ENCODE results near the gene C4BPB. TPM values are rescaled to one million over a fixed set of nuclear protein-coding genes. Genes with fewer than 3 reads are reported as not detected.
A peak's percentile ranks its signal among the peaks of the same experiment; 100 is the strongest.
"Not testable (repeated sequence)": the region's sequence is repeated elsewhere in the genome, so short reads cannot be mapped to it uniquely, and the experiment has no call there.

The C4BPB gene, protein sequence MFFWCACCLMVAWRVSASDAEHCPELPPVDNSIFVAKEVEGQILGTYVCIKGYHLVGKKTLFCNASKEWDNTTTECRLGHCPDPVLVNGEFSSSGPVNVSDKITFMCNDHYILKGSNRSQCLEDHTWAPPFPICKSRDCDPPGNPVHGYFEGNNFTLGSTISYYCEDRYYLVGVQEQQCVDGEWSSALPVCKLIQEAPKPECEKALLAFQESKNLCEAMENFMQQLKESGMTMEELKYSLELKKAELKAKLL
- 1 to 10 TPM; 2.6 to 7.4 TPM for total RNA-seq

DNA sequence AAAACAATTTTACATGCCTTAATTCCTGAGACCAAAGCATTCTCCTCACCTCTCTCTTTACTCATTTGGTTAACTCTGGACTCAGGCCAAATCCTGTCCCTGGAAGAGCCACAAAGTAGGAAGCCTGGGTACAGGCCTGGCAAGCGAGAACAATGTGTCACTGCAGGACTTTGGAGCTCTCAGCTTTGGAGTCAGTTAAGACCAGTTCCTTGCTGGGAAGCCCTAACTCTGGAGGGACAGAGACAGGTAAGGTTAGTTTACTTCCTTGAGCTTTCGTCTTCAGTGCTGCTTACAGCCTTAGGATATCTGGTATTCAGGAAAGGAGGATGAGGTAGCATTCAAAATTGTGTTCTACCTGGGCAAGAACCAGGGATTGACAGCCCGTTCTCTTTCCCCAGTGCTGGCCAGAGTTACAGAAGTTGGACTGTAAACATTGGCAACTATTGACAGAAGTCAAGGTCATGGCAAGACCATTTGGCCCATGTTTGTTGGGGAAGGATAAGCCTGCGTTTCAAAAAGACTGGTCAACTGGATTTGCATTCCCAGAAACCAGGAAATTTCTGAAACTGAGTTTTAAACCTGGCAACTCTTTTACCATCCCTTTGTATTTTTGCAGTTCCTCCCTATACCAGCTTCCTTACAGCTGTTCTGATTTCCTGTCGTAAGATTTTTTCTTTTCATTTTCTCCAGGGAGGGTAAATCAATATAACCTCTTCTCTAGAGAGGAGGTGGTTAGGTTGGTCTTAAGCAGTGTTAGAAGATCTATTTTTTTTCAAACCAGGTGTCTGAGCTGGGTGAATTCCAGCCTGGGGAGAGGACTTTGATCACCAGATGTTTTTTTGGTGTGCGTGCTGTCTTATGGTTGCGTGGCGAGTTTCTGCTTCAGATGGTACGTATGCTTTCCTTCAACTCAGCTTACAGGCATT, at the start of gene C4BPB:
Gene C4BPB, plus strand, starts transcription at position 160 of the 926 bp plus-strand sequence. Its CDS starts 672 bp downstream, at position 832.
- DNase-seq (peak in 1 of 2 donors; percentile 23), ATAC-seq (replicated peaks in 1 of 2) (peak; percentile 51 to 71)
- Mint-ChIP-seq H3K27ac (peak within 1 kb of the TSS; percentile 64), H3K36me3 (ENCODE audit: insufficient read depth in 2 of 2) (no peaks in the 10 kb centered on the region), H3K4me3 (peak within 1 kb of the TSS; percentile 60 to 71), H3K4me1 (ENCODE audit: low read depth) (peaks cover 42% of the 10 kb centered on the region), H3K9me3 (no peaks in the 10 kb centered on the region), H3K27me3 (ENCODE audit: low read depth) (no peaks in the 10 kb centered on the region)

DNA sequence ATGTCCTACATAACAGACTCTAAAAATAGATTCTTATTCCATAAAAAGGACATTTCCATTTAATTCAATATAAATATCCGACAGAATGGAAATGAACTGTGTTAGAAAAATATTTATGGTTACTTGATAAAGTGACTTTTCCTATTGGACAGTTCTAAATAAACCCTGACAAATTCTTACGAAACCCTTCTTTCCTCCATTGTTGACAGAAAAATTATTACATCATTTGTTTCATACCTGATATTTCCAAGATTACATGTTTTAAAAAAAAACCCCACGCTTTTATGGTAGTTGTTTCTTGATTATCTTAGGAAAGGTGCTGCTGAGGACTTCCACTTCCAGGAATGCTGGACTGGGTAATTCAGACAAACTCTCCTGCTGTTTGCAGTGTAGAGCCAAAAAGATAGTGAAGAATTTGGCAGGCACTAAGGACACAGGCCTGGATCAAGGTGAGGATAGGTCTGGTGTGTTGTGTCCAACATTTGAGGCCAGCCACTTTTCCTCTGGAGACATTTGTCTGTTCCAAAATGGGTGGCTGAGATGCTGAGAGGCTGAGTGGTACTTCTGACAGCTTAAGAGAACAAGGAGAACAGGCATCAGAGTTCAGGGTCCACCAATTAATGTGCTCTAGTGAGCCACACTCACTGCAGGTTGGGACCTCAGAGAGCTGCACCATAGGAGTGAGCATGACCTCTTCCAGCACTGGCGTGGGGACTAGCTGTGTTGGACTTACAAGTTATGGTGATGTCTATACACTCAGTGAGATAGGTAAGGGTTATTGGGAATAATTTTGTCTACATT, 49.1 kb upstream of the C4BPB start:
- peaks cover 10% of the 10 kb centered on the region for H3K27me3 Mint-ChIP-seq (ENCODE audit: low read depth)
- no peak overlapping the region for H3K27ac Mint-ChIP-seq
- H3K4me3 Mint-ChIP-seq: no peak overlapping the region
- no peaks in the 10 kb centered on the region for H3K36me3 Mint-ChIP-seq (ENCODE audit: insufficient read depth in 2 of 2)
- ATAC-seq (replicated peaks in 1 of 2) (no peak), DNase-seq (no peak)
- no peaks in the 10 kb centered on the region for H3K9me3 Mint-ChIP-seq
- peaks cover 20% of the 10 kb centered on the region for H3K4me1 Mint-ChIP-seq (ENCODE audit: low read depth)

DNA sequence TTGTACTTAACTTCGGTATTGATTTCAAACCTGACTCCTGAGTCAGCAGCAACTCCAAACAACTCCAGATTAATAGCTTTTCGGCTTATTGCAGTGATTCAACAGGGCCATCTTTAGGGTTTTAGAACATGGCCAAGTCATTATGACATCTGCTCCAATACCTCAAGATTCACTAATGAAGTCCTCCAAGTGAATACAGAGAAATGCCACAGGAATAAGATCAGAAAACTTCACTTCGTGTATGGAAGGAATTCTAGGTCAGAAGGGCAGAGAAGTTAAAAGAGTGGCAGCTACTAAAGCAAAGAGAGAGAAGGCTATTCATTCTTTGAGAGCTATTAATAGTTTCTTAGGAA, 48.5 kb upstream of the C4BPB start:
- DNase-seq: no peak
- H3K27me3 Mint-ChIP-seq (ENCODE audit: low read depth): peaks cover 6% of the 10 kb centered on the region
- H3K36me3 Mint-ChIP-seq (ENCODE audit: insufficient read depth in 2 of 2): peaks cover 0 to 4% of the 10 kb centered on the region in 2 donors
- H3K4me1 Mint-ChIP-seq (ENCODE audit: low read depth): peaks cover 26% of the 10 kb centered on the region
- no peaks in the 10 kb centered on the region for H3K9me3 Mint-ChIP-seq
- H3K27ac Mint-ChIP-seq: no peak overlapping the region
- no peak for ATAC-seq (replicated peaks in 1 of 2)
- no peak overlapping the region for H3K4me3 Mint-ChIP-seq

DNA sequence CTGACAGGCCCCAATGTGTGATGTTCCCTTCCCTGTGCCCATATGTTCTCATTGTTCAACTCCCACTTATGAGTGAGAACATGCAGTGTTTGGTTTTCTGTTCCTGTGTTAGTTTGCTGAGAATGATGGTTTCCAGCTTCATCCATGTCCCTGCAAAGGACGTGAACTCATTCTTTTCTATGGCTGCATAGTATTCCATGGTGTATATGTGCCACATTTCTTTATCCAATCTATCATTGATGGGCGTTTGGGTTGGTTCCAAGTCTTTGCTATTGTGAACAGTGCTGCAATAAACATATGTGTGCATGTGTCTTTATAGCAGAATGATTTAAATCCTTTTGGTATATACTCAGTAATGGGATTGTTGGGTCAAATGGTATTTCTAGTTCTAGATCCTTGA, 47.3 kb upstream of the C4BPB start:
- H3K27me3 Mint-ChIP-seq (ENCODE audit: low read depth); ATAC-seq (replicated peaks in 1 of 2); H3K27ac Mint-ChIP-seq; H3K9me3 Mint-ChIP-seq; H3K4me3 Mint-ChIP-seq; H3K36me3 Mint-ChIP-seq (ENCODE audit: insufficient read depth in 2 of 2); DNase-seq: not testable (repeated sequence)
- peaks cover 39% of the 10 kb centered on the region for H3K4me1 Mint-ChIP-seq (ENCODE audit: low read depth)

DNA sequence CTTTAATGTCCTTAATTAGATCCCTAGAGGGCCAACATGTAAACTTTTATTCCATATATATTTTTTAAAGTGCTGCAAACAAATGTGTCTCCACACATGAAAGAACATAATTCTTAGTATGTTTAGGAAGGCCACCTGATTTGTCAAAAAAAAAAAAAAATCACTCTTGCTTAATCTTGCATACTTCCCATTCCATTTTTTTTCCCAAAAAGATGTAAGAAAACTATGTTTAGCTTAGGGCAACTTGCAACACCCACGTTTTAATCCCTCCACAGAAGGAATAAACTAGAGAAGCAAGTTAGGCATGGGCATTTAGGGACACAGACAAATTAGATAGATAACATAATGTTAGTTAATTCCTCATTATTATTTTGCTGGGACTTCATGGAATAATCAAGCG, 43.2 kb upstream of the C4BPB start:
- H3K27ac Mint-ChIP-seq: no peak overlapping the region
- no peak for ATAC-seq (replicated peaks in 1 of 2)
- no peak for DNase-seq
- H3K4me3 Mint-ChIP-seq: peak overlapping the region in 1 of 2 donors; percentile 43
- peaks cover 68% of the 10 kb centered on the region for H3K4me1 Mint-ChIP-seq (ENCODE audit: low read depth)
- H3K36me3 Mint-ChIP-seq (ENCODE audit: insufficient read depth in 2 of 2): peaks cover 1 to 16% of the 10 kb centered on the region in 2 donors
- H3K9me3 Mint-ChIP-seq: no peaks in the 10 kb centered on the region
- H3K27me3 Mint-ChIP-seq (ENCODE audit: low read depth): no peaks in the 10 kb centered on the region

DNA sequence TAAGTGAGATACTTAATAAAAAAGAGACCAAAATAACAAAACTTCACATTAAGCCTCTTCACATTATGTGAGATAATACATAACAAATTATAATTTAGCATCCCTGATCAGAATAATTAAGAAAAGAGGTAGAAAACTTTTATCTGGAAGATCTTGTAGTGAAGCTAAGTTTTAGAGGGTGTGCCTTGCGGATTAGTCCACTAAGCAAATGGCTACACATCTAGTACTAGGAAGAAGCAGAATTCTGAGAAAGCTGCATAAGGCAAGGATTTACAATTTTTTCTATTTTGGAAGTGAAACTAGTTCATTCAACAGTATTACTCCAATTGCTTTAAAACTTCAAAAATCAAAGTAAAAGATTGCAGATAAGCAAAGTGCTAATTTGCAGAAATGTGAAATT, 41.2 kb upstream of the C4BPB start:
- no peak overlapping the region for H3K27ac Mint-ChIP-seq
- no peaks in the 10 kb centered on the region for H3K9me3 Mint-ChIP-seq
- no peak for ATAC-seq (replicated peaks in 1 of 2)
- H3K4me1 Mint-ChIP-seq (ENCODE audit: low read depth): peaks cover 83% of the 10 kb centered on the region
- H3K36me3 Mint-ChIP-seq (ENCODE audit: insufficient read depth in 2 of 2): peaks cover 1 to 16% of the 10 kb centered on the region in 2 donors
- H3K4me3 Mint-ChIP-seq: peak overlapping the region in 1 of 2 donors; percentile 14
- H3K27me3 Mint-ChIP-seq (ENCODE audit: low read depth): no peaks in the 10 kb centered on the region
- DNase-seq: no peak

DNA sequence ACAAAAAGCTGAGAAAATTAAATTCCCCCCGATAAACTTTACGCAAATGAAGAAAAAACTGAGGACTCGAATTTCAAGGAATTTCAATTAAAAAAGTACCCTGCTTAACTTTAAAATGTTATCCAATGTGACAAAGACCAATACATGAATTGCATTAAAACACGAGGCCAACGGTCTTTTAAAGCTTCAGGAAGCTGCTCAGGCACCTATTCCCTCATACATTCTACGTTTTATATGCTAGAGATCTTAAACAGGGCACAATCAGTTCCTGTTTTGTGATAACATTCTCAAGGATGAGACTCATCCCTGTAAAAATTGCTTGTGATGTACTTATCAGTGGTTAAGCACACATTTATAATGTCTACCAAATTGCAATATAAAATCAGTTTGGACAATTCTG, 40.6 kb upstream of the C4BPB start:
- Mint-ChIP-seq H3K36me3 (ENCODE audit: insufficient read depth in 2 of 2) (peaks cover 1 to 16% of the 10 kb centered on the region in 2 donors), H3K27me3 (ENCODE audit: low read depth) (no peaks in the 10 kb centered on the region), H3K4me1 (ENCODE audit: low read depth) (peaks cover 78% of the 10 kb centered on the region), H3K9me3 (no peaks in the 10 kb centered on the region), H3K27ac (no peak overlapping the region), H3K4me3 (peak overlapping the region in 1 of 2 donors; percentile 14)
- DNase-seq (no peak), ATAC-seq (replicated peaks in 1 of 2) (no peak)

DNA sequence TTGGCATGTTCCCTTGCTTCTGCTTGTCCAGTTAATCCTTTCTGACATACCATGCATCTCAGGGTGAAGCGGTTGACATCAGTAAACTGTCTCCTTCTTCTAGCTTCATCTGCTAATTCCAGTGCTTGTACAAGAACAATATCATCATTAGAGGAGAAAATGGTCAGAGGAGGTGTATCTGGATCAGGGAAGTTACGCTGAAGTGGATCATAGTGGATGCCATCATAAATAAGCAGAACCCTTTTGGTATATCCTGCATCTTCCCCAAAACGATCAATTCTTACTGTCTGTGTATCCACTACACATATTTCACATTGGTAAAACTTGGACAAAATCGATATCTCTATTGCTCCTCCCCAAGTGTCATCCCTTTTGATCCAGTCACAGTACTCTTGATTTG, 39.6 kb upstream of the C4BPB start:
- peaks cover 73% of the 10 kb centered on the region for H3K4me1 Mint-ChIP-seq (ENCODE audit: low read depth)
- DNase-seq: no peak

DNA sequence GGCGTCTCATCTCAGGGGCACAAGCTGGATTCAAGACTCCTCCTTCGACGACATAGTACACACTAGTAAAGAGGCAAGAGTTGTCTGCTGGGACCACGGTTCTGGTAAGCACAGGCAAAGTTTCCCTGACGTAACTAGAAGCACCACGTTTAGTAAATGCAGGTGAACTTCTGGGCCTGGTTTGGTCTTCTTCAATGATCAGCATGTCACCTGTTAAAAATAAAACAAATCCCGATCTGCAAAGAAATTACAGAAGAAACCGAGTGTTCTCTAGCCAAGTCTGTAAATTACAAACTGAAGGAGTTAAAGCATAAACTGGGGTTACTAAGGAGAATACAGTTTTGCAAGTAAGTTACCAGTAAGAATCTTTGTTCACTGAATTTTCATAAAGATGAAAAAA, 39.1 kb upstream of the C4BPB start:
- Mint-ChIP-seq H3K4me3 (peak overlapping the region; percentile 98 to 100), H3K9me3 (no peaks in the 10 kb centered on the region), H3K27ac (peak overlapping the region; percentile 100), H3K4me1 (ENCODE audit: low read depth) (peaks cover 72% of the 10 kb centered on the region), H3K36me3 (ENCODE audit: insufficient read depth in 2 of 2) (peaks cover 1 to 16% of the 10 kb centered on the region in 2 donors), H3K27me3 (ENCODE audit: low read depth) (no peaks in the 10 kb centered on the region)
- ATAC-seq (replicated peaks in 1 of 2): no peak
- DNase-seq: no peak

More for the DNA sequence above, 39.6 kb upstream of the C4BPB start:
- Mint-ChIP-seq H3K27me3 (ENCODE audit: low read depth) (no peaks in the 10 kb centered on the region), H3K4me3 (peak overlapping the region; percentile 98 to 100), H3K27ac (peak overlapping the region; percentile 100), H3K36me3 (ENCODE audit: insufficient read depth in 2 of 2) (peaks cover 1 to 16% of the 10 kb centered on the region in 2 donors), H3K9me3 (no peaks in the 10 kb centered on the region)
- no peak for ATAC-seq (replicated peaks in 1 of 2)

DNA sequence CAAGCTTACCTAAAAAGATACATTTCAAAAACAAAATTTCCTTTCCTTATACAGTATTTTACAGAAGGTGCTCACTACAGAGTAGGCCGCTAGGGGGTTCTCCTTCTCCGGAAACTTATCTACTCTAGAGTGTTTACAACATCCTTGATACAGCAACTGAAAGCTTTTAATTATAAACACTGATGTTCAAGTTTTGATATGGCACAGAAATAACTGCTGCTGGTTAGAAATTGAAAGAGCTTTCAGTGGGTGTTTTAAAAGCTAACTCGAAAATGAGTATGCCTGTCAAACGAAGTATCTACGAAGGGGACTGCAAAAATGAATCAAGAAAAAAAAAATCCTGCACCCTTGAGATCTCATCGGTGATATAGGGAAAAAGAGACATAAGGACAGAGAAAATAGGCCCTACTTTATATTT, 38.7 kb upstream of the C4BPB start:
- Mint-ChIP-seq H3K27ac (peak overlapping the region; percentile 100), H3K36me3 (ENCODE audit: insufficient read depth in 2 of 2) (peaks cover 1 to 12% of the 10 kb centered on the region in 2 donors), H3K27me3 (ENCODE audit: low read depth) (no peaks in the 10 kb centered on the region), H3K4me1 (ENCODE audit: low read depth) (peaks cover 72% of the 10 kb centered on the region), H3K4me3 (peak overlapping the region; percentile 98 to 100), H3K9me3 (no peaks in the 10 kb centered on the region)
- peak; percentile 54 to 61 for DNase-seq
- peak; percentile 30 to 34 for ATAC-seq (replicated peaks in 1 of 2)

DNA sequence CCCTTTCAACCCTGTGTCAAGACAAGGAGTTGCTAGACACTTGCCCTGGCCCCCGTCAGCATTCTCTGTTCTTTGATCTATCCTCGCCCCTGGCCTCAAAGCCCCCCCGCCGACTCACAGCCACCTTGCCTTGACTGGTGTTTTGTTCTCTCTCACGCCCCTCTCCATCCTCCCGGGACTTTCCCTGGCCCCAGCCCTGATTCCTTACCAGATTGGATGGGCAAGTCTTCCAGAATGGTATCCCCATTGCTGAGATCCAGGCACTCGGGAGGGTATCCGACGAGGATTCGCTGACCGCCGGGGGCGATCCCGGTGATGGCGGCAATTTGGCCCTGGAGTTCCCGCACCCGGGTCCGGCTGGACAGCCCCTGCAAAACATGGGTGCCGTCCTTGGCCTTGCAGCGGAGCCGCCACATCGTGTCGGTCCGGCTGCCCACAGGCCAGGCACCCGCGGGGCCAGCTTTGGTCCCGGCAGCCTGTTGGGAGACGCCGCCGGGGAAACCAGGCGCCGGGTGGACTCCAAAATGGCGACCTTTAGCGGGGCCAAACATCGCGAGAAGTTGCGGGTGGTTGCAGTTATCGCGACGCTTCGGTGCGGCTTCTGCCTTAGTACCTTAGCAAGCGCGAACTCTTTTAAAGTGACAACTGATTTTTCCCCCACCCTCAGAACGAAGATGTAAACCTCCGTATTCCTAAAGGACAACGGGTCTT, 38.0 kb upstream of the C4BPB start:
- DNase-seq (peak; percentile 91 to 93), ATAC-seq (replicated peaks in 1 of 2) (peak; percentile 58 to 63)
- no peaks in the 10 kb centered on the region for H3K9me3 Mint-ChIP-seq
- no peaks in the 10 kb centered on the region for H3K27me3 Mint-ChIP-seq (ENCODE audit: low read depth)
- H3K27ac Mint-ChIP-seq: peak overlapping the region; percentile 100
- peaks cover 1 to 10% of the 10 kb centered on the region in 2 donors for H3K36me3 Mint-ChIP-seq (ENCODE audit: insufficient read depth in 2 of 2)
- H3K4me1 Mint-ChIP-seq (ENCODE audit: low read depth): peaks cover 67% of the 10 kb centered on the region
- H3K4me3 Mint-ChIP-seq: peak overlapping the region; percentile 98 to 100

DNA sequence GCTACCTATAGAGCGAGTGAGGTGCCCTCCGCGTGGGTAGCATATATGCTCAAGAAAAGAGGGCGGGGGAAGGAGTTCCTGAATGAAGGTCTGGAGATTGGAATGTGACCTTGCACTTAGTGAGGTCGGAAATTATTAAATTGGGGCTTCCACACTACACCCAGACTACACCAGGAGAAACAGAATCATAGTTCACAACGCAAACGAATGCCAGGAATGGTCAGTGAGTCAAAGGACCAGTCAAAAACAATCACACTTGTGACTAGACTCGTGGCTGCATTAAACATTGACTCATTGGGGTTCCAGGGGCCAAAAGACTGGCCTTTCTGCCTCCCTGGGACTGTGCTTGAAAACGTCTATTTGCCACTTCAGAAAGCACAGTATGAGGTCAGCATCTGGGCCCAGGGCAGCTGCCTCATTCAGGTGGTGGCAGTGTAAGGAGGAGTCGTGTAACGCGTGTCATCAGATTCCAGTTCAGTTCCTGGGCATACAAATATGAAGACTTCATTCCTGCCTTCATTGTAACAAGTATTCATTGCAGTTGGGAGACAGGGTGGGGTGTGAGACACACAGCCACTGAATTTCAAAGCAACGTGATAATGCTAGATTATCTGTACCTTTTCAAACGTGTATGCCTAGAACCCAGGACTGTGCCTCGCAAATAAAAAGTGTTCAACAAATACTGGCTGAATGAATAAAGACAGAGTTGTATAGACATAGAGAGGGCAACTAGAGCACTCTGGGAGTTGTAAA, 37.3 kb upstream of the C4BPB start, which contains the start of gene YOD1:
Gene YOD1, minus strand, starts transcription at position 18 of the 753 bp plus-strand sequence. CDS start 178 bp downstream, outside the sequence.
- H3K4me3 Mint-ChIP-seq: peak within 1 kb of the TSS; percentile 98 to 100
- peaks cover 1 to 7% of the 10 kb centered on the region in 2 donors for H3K36me3 Mint-ChIP-seq (ENCODE audit: insufficient read depth in 2 of 2)
- H3K27ac Mint-ChIP-seq: peak within 1 kb of the TSS; percentile 100
- peak; percentile 23 to 26 for DNase-seq
- H3K9me3 Mint-ChIP-seq: no peaks in the 10 kb centered on the region
- ATAC-seq (replicated peaks in 1 of 2): peak; percentile 10 to 19
- no peaks in the 10 kb centered on the region for H3K27me3 Mint-ChIP-seq (ENCODE audit: low read depth)
- peaks cover 60% of the 10 kb centered on the region for H3K4me1 Mint-ChIP-seq (ENCODE audit: low read depth)

Data from activated T-cell treated with anti-CD3 and anti-CD28 coated beads, Interleukin-2, amount 50 U/mL, for 72 hours (primary cell).